Renal pelvis (tissue), 4 donors: ENCODE measurements around the gene EGFL6. TPM values are rescaled to one million over a fixed set of nuclear protein-coding genes. Genes with fewer than 3 reads are reported as not detected.
"Not testable (repeated sequence)": the region's sequence is repeated elsewhere in the genome, so short reads cannot be mapped to it uniquely, and the experiment has no call there.

Source experiments
- DNase-seq: peaks from one replicate; pipeline ENCODE4 v3.0.0-alpha.2; 2013
- polyA plus RNA-seq, 3 donors: library from polyadenylated mRNA; unstranded; fragments of 120-200 nt; gene quantifications; one replicate each; pipeline ENCODE4 v1.2.1, GENCODE V29; 2013; ENCODE audit not compliant: insufficient read length in 3 of 3

Gene EGFL6
- polyA plus RNA-seq, 3 donors = 17.0 to 19.8 (median 17.6) TPM

DNA sequence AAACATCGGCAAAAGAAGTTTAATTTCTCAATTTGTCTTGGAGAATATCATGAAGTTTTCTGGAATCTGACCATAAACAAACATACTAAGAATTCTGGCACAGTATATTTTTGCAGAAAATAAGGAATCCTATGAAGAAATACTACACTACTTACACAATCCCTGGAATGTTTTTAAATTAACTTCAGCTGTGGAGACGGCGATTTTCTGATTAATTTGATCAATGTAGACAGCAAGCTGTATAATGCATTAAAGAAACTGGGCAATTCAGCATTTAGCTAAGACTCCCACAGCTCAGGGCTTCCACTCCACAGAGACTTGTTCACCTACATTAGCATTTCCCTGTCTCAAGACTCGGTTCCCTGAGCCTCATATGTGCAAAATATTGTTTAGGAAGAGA is 12.2 kb downstream of the EGFL6 start:
- no peak for DNase-seq

DNA sequence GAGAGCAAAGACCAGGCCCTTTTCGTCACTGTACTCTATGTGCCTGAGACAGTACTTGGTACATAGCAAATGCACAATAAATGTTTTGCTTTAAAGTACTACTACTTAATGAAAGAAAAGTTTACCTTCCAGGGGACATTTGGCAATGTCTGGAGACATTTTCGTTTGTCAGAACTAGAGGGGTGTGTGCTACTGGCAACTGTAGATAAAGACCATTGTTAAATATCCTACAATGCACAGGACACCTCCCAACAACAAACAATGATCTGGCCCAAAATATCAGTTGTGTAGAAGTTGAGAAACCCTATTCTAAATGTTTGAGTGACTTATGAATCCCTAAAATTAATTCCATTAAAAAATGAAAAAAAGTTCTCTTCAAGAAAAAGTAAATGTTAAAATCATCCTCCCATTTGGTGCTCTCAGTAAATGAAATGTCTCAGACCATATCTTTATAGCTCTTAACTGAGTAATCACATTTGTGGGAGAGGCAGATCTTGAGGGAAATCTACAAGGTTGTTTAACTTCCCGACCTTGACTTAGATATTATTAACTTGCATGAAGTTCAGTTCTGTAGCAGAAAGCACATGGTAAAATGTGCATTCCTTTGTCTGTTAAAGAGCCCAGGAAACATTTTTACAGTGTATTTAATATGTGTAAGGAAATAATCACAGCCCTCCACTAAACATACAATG is 18.5 kb downstream of the EGFL6 start:
- DNase-seq = no peak

DNA sequence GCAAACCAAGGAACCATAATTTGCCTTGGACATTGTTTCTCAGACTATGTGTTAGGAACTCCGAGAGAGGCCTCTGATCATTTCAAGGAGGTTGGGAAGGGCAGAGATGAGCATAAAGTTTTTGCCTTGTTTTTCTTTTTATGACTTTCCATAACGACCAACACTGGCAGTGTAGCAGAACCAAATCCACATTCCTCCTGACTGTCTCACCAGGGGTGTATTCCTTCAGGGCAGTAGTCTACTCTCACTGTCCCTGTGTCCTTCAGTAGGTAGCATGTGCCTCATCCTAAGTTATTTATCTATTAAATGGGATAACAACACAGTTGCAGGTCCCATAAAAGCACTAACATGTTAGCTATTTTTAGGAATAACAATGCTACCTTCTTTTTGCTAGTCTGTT is 20.8 kb downstream of the EGFL6 start:
- no peak for DNase-seq

DNA sequence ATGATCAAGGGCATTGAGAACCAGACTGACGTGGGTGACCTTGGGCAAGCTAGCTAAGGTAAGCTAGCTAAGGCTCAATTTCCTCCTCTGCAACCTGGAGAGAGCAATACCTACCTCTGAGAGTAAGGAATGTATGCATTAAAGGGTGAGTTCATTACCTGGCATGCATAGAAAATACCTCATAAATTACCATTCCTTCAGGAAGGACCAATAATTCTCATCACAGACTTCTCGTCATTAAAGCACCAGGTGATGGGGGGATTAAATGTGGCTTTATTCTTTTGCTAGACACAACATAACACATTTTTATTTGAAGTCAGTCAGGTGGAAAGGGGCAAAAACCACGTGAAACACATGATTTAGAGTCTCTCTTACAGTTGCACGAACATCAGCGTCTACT is 21.5 kb downstream of the EGFL6 start:
- DNase-seq = no peak

DNA sequence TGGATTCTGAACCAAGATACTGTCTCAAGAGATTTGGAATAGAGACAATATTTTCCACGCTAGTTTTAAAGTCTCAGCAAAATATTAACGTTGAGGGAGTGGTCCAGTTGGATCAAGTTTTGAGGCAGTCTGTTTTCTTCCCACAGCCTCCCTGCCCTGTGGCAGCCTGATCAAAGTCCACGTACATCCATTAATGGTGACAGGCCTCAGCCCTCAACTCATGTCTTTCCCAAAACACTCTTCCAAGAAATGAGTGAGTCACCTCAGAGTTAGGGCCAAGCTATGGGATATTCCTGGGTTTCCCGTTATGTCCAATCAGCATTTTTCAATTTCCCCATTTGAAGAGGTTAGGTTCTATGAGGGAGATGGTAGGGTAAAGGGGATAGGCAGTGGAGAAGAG is 28.5 kb downstream of the EGFL6 start:
- no peak for DNase-seq

DNA sequence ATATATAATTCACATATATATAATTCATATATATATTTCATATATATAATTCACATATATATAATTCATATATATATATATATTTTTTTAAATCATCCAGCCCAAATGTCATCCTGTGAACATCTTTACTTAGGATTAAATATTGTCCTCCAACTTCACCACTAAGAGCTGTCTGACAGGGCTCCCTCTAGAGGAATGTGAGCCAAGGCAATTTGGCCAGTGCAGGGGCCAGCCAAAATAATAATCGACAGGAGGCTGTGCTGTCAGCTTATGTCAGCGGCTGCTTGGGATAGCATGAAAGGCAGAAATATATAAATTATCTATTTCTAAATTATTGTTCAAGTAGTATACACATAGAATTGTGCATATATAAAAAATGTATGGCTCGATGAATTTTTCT is 29.5 kb downstream of the EGFL6 start:
- no peak for DNase-seq

DNA sequence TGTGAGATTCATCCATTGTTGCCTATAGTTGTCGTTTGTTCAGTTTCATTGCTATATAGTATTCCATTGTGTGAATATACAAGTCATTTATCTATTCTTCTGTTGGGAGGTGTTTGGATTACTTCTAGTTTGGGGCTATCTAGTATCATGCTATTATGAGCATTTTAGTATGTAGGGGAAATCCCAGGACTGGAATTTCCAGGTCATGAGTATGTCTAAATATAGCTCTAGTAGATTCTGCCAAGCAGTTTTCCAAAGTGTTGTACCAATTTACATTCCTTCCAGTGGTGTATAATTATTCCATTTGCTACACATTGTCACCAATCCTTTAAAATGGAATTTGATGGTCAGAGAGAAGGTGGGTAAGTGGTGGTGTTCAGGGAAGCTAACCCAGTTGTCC is 30.1 kb downstream of the EGFL6 start:
- DNase-seq = no peak

DNA sequence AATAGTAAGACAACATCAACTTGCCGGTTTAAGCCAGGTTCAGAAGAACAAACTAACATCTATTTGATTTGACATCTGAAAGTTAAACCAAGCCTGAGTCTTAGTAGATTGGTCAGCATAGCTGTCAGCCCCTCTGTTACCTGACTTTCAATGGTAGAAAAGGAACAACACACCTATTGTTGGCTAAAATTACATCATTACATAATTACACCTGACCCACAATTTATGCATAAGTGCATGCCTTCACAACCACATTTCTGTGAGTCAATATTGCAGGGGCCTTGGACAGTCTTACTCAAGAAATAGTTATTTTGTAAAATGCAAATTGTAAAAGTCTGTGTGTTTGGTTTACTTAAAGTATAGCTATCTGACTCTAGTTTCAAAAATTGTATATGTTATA is 36.2 kb downstream of the EGFL6 start:
- no peak for DNase-seq

DNA sequence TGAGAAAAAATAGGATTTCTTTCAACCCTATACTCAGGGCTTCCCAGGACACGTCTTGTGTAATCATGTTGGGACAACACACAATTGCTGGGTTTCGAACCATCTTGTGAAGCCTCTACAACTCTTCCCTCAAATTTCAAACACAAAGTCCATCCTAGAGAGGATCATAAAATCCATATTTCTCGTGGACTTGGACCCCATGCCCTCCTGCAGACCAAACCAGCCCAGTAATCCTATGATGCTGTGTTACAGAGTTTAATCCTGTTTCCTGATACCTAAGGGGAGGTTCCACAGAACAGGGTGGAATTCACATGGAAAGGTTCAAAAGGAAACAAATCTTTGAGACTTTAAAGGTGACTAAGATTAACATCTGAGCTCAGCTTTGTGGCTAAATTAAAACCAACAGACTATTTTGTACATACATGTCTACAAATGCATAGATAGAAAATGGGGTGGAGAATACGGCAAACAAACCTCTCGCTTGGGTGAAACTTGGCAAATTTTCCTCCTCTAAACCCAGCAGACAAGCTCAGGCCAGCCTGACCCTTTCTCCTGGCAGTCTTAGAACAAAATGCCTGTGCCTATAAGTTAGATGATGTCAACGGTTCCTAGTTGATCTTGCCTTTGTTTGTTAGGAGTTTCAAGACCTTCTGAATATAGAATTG is 38.1 kb downstream of the EGFL6 start:
- no peak for DNase-seq

DNA sequence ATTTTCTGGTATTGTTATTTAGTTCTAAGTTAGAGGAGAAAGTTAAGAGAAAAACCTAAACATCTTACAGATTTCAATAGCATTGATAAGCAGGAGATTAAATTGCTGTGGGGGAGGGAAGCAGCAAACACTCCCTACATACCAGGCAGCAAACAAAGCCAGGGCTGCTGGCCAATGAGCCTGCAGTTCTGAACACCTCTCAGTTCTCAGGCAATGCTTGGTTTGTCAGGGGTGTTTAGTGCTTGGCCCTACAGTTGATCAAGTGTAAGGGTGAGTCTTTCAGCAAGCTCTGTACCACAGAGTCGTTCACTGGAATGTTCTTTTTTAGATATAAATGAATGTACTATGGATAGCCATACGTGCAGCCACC is 38.6 kb downstream of the EGFL6 start:
- DNase-seq = no peak

DNA sequence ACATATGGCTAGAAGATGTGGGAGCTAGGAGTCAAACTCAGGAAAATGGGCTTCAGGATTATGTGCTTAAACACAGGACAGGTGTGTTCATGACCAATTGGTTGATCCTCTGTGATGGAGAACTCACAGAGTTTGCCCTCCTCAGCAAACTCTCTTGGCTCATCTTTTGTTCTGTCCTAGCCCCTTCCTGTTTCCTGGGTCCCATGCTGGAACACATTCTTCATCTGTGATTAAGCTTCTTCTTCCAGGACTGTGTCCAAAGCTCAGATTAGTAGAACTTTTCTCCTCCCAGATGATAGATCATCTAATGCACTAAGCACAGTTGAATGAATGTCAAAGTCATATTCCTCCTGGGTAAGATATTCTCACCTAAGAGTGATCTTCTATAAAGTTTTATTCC is 44.8 kb downstream of the EGFL6 start:
- no peak for DNase-seq

DNA sequence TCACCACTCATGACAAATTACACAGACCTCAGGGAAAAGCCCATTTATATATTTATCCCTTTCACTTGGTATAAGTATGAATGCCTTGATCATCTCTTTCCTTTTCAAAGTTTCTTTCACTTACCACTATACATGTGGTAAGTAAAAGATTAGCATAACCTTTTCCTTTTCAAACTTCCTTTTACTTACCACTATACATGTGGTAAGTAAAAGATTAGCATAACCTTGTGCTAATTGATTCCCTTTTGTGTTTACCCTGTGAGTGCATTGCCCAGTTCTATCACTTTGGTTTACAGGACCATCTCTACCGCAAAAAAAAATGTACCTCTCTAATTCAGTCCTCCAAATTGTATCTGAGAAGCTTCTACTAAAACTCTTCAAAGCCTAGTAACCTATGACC is 50.8 kb downstream of the EGFL6 start:
- no peak for DNase-seq

DNA sequence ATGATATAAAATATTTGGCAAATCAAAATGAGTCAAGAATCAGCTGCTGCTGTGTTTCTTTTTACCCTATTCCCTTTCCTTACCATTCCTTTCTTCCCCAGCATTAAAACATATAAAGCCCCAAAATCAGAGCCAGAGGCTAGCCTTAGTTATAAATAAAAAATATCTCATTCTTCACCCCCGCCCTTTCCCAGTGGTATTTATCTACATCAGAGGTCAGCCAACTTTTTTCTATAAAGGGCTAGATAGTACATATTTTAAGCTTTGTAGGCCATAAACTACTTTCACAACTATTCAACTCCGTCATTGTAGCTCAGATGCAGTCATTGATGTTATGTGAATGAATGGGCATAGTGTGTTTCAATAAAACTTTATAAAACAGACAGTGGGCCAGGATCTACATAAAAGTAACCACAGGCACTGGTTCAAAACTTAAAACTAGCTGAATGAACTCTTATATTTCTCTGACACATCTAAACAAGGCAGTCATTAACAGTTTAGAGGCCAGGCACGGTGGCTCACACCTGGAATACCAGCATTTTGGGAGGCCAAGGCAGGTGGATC is 53.1 kb downstream of the EGFL6 start:
- DNase-seq = no peak

DNA sequence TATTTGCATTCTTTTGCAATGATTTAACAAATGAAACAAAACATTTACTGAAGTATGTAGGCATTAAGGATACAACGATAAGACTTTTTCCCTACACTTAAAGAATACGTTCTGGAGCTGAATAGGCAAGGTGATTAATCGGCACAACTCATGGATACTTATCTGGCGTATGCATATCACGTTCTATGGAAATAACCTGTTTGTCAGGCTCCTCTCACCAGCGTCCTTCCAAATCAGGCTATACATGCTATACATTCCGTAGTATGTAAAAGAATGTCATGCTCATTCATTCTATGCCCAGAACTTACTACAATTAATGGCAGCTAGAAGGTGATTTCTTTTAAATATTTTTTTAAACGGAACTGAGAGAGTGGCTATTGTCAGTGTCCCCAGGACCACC is 57.9 kb downstream of the EGFL6 start:
- DNase-seq = no peak

DNA sequence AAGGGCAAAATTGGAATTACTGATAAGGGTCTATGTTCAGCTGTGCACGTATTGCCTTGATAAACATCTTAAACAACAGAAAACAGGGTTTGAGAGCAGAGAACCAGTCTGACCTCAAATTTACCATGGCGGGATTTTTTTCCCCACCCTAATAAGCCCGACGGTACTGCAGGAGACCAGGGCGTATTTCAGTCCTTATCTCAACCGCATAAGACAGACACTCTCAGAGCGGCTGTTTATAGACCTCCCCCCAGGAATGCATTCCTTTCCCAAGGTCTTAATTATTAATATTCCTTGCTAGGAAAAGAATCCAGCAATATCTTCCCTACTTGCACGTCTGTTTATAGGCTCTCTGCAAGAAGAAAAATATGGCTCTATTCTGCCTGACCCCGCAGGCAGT is 67.8 kb downstream of the EGFL6 start:
- DNase-seq = not testable (repeated sequence)

DNA sequence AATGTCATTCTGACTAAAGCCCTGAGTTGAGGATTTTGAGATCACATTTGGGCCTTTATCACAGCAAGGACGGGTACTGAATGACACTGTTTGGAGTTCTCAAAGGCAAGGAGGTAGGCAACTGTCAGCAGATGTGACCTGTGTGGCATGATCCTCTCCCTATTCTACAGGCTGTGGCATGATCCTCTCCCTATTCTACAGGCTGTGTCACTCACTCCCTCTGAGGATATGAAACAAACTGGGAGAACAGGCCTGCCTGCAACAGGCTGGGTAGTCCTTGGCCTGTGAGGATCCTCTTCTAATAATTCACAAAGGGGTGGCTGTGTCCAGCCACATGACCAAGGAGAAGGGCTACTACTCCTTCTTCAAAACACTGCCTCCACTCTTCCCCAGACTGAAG is 68.6 kb downstream of the EGFL6 start:
- no peak for DNase-seq

DNA sequence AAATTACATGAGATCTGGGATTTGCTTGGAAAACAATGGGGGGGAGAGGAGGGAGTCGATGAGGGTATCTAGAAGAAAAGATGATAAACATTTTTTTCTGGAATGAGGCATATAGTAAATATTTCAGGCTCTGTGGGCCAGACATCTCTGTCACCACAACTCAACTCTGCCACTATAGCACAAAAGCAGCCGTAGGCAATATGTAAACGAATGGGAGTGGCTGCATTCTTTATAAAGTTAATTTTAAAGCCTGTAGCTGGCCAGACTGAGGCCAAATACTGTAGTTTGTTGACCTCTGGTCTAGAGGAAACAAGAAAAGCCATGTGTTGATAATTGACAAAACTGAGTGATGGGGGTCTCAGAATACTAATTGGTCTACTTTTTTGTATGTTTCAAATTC is 69.4 kb downstream of the EGFL6 start:
- DNase-seq = no peak

DNA sequence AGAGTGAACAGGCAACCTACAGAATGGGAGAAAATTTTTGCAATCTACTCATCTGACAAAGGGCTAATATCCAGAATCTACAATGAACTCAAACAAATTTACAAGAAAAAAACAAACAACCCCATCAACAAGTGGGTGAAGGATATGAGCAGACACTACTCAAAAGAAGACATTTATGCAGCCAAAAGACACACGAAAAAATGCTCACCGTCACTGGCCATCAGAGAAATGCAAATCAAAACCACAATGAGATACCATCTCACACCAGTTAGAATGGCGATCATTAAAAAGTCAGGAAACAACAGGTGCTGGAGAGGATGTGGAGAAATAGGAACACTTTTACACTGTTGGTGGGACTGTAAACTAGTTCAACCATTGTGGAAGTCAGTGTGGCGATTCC is 72.3 kb downstream of the EGFL6 start:
- not testable (repeated sequence) for DNase-seq

DNA sequence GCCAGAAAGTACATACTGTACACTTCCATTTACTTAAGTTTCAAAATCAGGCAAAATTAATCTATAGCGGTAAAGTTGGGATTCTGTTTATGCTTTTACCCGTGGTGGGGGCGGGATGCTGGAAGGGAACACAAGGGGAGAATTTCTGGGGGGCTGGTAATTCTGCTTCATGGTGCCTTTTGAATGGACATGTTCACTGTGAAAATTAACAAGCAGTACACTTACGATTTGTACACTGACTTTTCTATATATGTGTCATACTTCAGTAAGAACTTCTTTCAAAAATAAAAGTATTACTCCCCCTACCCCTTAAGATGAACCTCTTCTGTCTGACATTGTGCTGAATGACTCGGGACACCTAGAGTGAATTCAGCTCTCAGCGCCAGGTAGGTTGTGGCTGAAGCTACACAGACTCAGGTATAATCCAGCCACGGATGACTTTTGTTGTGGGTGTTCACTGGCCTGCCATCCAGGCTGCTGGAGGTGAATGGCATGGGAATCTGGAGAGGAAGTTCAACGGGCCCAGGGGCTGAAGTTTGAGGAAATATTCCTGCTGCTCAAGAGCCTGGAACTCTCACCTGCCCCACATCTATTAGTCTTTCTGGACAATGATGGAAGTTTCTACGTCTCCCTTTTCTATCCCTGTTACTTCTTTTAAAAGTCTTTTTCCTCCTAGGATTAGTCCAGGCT is 76.2 kb downstream of the EGFL6 start:
- no peak for DNase-seq

DNA sequence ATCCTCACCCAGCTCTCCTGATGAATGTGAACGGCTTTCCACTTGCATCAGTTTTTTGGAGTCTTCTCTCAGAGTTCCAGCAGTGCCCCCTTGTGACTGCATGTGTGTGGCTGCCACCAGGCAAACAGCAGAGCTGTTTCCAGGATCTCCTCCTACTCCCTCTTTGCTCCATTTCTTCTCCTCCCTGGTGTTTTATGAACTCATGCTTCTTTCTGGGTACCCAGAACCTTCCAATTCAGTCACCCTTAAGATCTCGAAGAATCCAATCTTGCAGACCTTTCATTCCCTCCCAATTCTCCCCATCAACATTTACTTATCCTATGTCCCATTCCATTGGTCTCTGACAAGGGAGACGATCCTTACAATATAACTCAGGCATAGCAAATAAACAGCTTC is 76.8 kb downstream of the EGFL6 start:
- no peak for DNase-seq

DNA sequence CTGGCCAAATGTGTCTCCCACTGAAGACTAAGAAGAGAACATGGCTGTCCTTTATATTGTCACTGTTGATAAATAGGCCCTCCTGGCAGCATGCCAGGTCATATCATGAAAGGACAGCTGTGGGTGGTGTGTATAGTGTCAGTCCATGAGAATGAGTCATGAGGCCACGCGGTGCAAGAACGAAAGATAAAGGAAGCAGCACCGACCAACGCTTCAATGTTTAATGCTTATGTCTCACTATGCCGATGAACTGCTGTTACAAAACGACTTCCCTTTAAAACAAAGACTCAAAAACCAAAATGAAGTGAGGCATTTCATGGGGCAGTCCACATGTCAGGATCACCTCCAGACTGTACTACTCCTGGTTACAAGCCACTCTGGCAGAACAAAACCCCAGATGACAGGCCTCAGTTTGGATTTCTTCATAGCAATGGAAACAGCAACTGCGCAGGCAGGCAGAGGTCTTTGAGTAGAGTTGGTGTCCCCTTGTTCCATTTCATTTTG is 78.4 kb downstream of the EGFL6 start:
- no peak for DNase-seq

DNA sequence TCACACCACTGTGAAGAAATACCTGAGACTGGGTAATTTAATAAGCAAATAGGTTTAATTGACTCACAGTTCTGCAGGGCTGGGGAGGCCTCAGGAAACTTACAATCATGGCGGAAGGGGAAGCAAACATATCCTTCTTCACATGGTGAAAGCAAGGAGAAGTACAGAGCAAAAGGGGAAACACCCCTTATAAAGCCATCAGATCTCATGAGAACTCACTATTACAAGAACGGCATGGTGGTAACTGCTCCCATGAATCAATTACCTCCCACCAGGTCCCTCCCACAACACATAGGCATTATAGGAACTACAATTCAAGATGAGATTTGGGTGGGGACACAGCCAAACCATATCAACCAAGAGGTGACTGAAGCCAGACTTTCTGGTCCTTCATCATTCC is 78.9 kb downstream of the EGFL6 start:
- DNase-seq = not testable (repeated sequence)

DNA sequence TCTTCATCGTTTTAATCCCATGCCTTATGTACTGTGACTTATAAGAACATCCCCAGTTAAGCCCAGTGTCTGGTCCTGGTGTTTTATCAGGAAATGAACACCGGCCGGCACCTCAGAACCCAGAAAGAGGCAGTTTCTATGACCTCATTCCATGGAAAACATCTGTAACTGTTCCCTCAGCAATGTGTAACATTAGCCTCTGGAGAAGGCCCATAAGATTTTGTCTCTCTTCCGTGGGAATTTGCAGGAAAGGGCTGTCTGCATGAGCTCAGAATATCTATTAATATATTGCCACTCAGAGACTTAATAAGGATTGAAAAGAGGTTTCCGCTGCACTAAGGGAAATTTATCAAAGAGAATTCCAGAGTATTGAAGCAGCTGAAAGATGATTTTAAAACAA is 80.4 kb downstream of the EGFL6 start:
- DNase-seq = no peak
